ENCODE data around the gene CASP5. TPM values are rescaled to one million over a fixed set of nuclear protein-coding genes. Genes with fewer than 3 reads are reported as not detected.
"Not testable (repeated sequence)": the region's sequence is repeated elsewhere in the genome, so short reads cannot be mapped to it uniquely, and the experiment has no call there.

The CASP5 gene
- total RNA-seq, 1 donor from 2014 or later, result not detected

DNA sequence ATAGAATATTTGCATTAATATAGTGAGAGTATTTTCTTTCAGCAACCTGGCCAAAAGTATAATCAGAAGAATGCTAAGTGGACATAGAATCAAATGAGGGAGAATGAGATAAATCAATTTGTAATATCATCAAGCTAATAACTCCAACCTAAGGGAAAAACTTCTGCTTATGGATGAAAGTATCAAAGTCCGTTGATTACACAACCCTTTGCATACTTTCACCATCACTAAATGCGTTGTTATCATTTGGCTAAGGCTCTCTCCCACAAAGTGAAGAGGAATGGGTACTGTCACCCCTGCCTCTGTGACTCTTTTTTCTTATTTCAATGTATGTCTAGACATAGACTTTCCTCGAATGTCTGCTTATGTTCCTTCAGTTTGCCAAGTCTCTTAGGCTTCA is 38.2 kb downstream of the CASP5 start:
- no peak for DNase-seq (ENCODE audit: low read depth)

DNA sequence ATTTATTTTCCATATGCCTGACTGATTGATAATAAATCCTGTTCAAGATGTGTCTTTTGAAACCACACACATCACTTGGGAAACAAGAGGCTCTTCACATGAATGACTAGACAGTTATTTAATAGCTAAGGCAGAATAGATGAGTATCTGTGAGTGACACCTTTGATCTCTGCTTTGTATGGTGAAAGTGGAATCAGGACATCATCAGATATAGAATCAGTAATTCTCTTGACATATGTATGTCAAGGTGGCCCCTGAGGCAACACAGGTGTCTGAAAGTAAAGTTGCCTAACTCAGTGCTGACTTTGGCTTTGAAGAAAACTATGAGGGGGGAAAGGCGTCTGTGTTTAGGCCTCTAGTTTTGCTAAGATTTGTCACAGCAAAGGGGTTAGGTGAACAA is 43.1 kb downstream of the CASP5 start:
- no peak overlapping the region for H3K4me3 ChIP-seq (ENCODE audit: low read depth, low read length)
- DNase-seq (ENCODE audit: low read depth), result no peak
- TF ChIP-seq, protein P1, sequence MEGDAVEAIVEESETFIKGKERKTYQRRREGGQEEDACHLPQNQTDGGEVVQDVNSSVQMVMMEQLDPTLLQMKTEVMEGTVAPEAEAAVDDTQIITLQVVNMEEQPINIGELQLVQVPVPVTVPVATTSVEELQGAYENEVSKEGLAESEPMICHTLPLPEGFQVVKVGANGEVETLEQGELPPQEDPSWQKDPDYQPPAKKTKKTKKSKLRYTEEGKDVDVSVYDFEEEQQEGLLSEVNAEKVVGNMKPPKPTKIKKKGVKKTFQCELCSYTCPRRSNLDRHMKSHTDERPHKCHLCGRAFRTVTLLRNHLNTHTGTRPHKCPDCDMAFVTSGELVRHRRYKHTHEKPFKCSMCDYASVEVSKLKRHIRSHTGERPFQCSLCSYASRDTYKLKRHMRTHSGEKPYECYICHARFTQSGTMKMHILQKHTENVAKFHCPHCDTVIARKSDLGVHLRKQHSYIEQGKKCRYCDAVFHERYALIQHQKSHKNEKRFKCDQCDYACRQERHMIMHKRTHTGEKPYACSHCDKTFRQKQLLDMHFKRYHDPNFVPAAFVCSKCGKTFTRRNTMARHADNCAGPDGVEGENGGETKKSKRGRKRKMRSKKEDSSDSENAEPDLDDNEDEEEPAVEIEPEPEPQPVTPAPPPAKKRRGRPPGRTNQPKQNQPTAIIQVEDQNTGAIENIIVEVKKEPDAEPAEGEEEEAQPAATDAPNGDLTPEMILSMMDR (conservative IDR thresholded peaks at IDR 0.05; ENCODE audit: low read depth, low read length), result no peak

More for the DNA sequence above, 38.2 kb downstream of the CASP5 start:
- H3K4me3 ChIP-seq (ENCODE audit: low read depth, low read length), result no peak overlapping the region
- TF ChIP-seq, protein P1 (conservative IDR thresholded peaks at IDR 0.05; ENCODE audit: low read depth, low read length), result no peak

DNA sequence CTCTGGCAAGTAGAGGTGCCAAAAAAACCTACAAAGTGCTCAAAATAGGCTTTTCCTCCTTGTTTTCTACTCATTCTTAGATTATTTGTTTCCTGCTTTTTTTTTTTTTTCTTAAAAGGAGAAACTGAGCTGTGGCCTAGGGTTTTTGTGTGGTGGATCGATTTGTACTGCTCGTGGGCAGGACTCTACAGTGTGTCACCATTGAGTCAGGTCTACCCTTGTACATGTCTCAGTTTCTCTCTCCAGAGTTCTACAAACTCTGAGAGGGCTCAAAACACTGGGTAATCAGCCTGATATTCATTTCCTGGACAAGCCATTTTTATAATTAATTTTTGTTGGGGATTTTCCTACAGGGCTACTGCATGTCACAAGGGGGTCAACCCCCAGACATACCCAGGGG is 49.4 kb downstream of the CASP5 start:
- H3K4me3 ChIP-seq (ENCODE audit: low read depth, low read length), result no peak overlapping the region
- no peak for DNase-seq (ENCODE audit: low read depth)
- TF ChIP-seq, protein P1 (conservative IDR thresholded peaks at IDR 0.05; ENCODE audit: low read depth, low read length), result no peak

DNA sequence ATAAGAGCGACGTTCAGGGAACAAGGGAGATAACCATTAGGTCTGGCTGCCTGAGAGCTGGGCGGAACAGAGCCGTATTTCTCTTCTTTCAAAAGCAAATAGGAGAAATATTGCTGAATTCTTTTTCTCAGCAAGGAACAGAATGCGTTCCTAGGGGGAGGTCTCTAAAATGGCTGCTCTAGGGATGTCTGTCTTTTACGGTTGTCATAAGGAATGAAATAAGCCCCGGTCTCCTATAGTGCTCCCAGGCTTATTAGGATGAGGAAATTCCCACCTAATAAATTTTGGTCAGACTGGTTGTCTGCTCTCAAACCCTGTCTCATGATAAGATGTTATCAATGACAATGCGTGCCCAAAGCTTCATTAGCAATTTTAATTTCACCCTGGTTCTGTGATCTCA is 50.0 kb downstream of the CASP5 start:
- H3K4me3 ChIP-seq (ENCODE audit: low read depth, low read length); DNase-seq (ENCODE audit: low read depth): not testable (repeated sequence)

DNA sequence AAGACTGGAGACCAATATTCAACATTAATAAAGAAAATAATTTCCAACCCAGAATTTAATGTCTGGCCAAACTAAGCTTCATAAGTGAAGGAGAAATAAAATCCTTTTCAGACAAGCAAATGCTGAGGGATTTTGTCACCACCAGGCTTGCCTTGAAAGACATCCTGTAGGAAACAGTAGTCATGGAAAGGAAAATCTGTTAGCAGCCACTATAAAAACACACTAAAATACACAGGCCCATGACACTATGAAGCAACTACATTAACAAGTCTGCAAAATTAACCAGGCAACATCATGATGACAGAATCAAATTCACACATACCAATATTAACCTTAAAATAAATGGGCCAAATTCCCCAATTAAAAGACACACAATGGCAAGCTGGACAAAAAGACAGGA is 52.2 kb downstream of the CASP5 start:
- TF ChIP-seq, protein P1 (conservative IDR thresholded peaks at IDR 0.05; ENCODE audit: low read depth, low read length), result no peak
- DNase-seq (ENCODE audit: low read depth), result no peak
- H3K4me3 ChIP-seq (ENCODE audit: low read depth, low read length), result no peak overlapping the region

DNA sequence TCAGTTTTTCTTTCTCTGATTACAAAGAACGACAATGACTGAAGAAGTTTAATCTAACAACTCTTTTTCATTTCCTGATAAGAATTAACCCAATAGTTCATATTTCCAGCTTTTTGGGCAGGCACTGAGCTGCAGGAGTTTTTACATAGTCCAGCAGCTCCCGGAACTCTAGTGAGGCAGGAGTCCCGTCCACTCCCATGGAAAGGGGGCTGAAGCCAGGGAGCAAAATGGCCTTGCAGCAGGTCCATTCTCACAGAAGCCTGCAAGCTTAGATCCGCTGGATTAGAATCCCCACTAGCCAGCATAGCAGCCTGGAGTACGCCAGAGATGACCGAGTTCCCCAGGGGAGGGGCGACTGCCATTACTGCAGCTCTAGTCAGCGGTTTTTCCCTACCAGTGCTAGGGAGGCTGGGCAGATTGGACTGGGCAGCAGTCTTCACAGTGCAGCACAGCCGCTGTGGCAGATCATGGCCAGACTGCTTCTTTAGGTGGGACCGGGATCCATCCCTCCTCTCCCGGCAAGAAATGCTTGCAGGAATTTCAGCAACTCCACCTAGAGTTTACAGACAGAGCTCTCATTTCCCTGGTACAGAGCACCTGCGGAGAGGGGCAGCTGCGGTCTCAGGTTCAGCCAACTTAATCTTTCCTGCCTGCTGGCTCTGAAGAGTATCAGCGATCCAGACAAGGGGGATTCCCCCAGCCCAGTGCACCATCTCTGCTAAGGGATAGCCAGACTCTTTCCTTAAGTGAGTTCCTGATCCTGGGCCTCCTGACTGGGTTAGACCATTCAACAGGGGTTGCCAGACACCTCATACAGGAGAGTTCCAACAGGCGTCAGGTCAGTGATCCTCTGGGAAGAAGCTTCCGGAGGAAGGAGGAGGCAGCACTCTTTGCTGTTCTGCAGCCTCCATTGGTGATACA is 53.9 kb downstream of the CASP5 start:
- H3K4me3 ChIP-seq (ENCODE audit: low read depth, low read length), result peak overlapping the region; percentile 65
- TF ChIP-seq, protein P1 (conservative IDR thresholded peaks at IDR 0.05; ENCODE audit: low read depth, low read length), result no peak
- no peak for DNase-seq (ENCODE audit: low read depth)

DNA sequence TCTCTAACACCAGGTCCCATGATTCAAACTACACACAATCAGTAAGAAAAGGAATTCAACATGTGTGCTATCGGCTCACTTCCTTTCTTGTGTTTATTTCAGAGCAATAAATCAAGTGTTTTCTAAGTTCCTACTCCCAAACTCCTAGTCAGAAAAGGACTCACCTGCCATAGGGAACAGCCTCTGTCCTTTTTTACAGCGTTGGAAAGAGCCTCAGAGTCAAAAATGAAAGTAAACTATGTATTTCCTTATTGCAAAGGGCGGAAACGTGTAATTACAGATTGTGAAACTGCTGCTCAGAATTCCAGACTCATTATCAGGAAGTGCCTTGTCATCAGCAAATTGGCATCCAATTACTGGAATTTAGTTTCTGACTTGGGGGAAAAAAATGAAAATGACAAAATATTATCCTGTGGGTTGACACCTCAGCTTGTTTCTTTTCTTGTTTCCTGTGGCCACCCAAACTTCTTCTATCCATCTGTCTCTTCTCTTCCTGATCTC is 54.6 kb downstream of the CASP5 start, which contains the start of gene CASP4:
CASP4 (minus strand) TSS at position 220 of the 501 bp plus-strand sequence; CDS start at position 171, 49 bp downstream.
- DNase-seq (ENCODE audit: low read depth), result peak; percentile 40
- TF ChIP-seq, protein P1 (conservative IDR thresholded peaks at IDR 0.05; ENCODE audit: low read depth, low read length), result no peak
- H3K4me3 ChIP-seq (ENCODE audit: low read depth, low read length), result peak within 1 kb of the TSS; percentile 65
